MV-4-11 (cell line): ENCODE measurements around the gene FECH.
"Not testable (repeated sequence)": the region's sequence is repeated elsewhere in the genome, so short reads cannot be mapped to it uniquely, and the experiment has no call there.

Experiments used
- DNase-seq: peaks from one replicate; lab custom pipeline; 2025; lab: John Stamatoyannopoulos, UW

FECH gene

DNA sequence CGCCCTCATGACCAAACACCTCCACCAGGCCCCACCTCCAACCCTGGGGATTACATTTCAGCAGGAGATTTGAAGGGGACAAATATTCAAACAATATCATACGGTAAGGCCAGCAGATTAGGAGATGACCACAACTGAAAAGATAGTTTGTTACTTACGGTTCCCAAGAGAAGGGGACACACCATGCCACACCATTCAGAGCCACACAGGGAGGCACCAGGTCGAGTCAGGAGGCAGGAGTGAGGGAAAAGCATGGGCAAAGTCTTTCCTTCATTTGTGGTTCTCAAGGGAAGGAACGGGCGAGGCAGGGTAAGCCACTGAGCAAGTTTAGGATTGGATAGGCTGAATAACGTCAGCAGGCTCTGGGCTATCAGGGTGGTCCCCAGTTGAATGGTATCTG, 57.4 kb downstream of the FECH start:
- DNase-seq, result no peak

DNA sequence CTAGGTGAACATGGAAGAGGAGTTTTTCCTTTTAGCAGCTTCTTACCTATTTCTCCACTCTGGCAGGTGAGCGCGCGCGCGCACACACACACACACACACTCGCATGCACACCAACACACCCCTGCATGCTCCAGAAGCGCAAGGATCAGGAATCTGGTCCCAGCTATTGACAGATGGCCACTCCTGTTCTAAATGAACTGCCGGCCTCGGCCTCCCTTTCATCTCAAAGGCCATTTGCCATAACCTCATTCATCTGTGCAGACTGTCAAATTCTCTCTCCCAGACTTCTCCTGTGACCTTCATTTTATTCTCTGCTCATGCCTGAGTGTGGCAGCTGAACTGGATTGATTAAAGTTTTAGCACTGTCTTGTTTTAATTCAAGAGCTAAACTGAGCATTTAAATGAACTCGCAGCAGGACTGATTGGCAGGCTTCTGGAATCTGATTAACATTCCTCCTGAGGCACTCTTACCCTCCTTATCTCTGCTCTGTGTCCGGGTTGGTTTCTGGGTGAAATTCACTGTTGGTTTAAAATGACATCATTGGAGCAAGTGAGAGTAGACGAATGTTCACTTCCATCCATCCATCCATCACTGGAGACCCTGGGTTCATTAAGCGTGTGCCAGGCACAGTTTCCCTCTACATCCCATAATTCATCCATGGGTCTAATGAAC, 58.8 kb downstream of the FECH start:
- no peak for DNase-seq

- peak; percentile 92 for DNase-seq
Measured at GRCh38 chr18:57523171-57523956, 63.1 kb downstream of the FECH start.

DNA sequence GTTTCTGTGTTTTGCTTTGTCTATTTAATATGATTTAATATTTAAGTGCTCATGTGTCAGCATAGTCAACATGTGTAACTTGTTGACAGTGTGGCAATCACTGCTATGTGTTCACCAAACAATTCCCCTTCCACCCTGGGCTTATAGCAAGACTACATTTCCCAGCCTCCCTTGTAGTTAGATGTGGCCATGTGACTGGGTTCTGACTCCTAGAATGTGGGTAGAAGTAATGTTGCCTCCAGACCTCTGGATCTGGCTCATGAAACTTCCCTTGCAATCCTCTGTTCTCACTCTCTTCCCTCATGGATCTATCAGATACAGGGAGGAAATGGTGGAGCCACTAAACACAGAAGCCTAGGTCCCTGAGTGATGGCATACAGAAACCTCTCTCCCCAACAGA, 64.2 kb downstream of the FECH start:
- not testable (repeated sequence) for DNase-seq

DNA sequence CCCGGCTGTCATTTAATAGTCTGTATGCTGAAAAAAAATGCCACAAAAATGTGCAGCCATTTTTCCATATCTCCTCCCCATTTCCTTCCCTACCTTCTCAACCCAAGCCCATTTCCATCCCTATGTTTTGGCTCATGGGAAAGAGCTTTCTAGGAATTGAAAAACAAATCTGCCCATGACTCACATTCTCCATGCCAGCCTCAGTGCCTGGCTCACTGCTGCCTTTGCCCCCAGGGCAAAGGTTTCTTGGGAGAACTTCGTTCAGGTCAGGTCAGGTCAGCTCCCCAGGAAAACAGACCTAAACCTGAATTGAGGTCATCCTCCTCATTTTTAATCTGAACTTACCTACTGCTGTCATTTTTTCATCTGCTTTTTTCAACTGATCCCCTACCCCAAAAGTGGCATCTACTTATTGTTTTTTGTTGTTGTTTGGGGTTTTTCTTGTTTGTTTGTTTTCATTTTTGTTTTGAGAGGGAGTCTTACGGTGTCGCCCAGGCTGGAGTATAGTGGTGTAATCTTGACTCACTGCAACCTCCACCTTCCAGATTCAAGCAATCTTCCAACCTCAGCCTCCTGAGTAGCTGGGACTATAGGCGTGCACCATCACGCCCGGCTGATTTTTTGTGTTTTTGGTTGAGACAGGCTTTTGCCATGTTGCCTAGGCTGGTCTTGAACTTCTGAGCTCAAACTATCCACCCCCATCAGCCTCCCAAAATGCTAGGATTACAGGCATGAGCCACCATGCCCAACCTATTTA, 66.7 kb downstream of the FECH start:
- no peak for DNase-seq

GRCh38 chr18:57518533-57518932, 68.0 kb downstream of the FECH start:
- DNase-seq, result no peak

DNA sequence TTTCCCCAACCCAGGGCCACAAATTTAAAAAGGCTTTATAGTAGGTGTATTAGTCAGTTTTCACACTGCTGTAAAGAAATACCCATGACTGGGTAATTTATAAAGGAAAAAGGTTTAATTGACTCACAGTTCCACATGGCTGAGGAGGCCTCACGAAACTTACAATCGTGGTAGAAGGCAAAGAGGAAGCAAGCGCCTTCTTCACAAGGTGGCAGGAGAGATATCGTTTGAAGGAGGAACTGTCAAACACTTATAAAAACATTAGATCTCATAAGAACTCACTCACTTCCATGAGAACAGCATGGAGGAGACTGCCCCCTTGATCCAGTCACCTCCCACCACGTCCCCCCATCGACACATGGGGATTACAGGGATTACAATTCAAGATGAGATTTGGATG, 70.4 kb downstream of the FECH start:
- peak; percentile 59 for DNase-seq

DNA sequence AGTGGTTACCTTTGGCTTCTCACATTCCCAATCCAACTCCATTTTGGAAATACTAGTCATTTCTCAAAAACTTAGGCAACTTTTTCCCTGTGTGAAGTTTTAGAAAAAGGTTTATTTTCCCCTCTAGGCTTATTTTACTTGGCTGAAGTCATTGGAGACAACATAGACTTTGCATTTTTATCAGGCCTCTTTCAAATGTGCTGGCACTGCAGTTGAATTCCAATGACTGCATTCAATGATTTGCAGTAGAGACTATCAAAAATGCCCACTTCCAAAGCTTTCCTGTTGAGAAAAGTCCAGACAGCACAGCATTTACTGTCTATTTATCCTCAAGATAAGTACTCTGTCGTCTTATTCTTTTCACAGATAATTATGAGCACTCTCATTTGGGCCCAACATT, 81.3 kb downstream of the FECH start:
- no peak for DNase-seq

DNA sequence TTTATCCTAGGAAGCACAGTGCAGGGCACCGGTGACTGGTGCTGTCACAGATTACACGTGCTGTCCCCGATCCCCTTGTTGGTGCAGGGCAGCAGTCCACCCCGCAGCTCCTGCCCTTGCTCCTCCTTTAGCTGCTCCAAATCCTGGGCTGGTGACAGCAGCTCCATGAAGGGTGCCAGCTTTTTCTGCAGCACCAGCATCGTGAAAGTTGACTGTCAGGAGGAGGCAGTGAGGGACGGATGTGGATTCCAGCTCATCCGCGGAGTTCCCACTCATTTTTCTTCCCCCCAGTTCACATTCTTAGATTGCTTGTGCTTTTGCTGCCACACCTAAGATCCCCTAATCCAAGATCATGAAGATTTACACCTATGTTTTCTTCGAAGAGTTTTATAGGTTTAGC, 83.9 kb downstream of the FECH start:
- no peak for DNase-seq

DNA sequence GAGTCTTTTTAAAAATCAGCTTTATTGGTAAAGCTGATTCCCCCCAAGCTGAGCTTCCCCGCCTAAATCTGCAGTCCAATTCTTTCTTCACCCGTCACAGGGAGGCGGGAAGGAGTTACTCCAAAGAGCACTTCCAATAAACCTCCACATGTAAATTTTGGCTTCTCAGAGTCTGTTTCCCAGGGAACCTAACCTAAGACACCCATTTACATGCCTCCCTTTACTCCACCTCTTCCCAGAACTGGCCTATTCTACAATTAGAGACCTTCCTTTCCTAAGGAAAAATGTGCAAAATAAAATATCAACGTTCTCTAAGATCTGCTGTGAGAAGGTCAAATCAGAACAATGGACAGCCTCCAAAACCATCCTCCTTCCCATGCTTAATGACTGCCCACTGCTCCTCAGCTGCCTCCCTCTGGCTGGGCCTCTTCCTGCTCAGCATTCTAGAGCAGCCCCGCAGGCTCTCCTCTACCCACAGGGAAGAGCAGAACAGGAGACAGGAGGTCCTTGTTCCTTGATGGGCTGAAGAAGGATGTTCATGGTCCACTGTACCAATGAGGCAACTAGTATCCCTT, 87.7 kb downstream of the FECH start:
- DNase-seq, result no peak
